Ascending aorta (tissue), 2 donors: ENCODE measurements around the gene KRT36. TPM values are rescaled to one million over a fixed set of nuclear protein-coding genes. Genes with fewer than 3 reads are reported as not detected.

Experiments
- DNase-seq, 2 donors: peaks; one replicate each; pipeline ENCODE4 v3.0.0-alpha.2; 2019; ENCODE audit warnings: low spot score in 2 of 2
- H3K27ac ChIP-seq, 2 donors: fragments of 200-600 bp; sonication (generic); one replicate each; pipeline ENCODE4 v1.5.1; 2016 to 2017; ENCODE audit warnings: mild to moderate bottlenecking in 1 of 2
- H3K27me3 ChIP-seq: fragments of 200-600 bp; sonication (generic); one replicate; pipeline ENCODE4 v1.5.1; 2017
- H3K36me3 ChIP-seq, 2 donors: fragments of 200-600 bp; sonication (generic); one replicate each; pipeline ENCODE4 v1.5.1; 2016
- H3K4me1 ChIP-seq, 2 donors: fragments of 200-600 bp; sonication (generic); one replicate each; pipeline ENCODE4 v1.5.1; 2016 to 2017; ENCODE audit warnings: mild to moderate bottlenecking in 1 of 2
- H3K4me3 ChIP-seq, 2 donors: fragments of 200-600 bp; sonication (generic); one replicate each; pipeline ENCODE4 v1.5.1; 2016 to 2017; ENCODE audit warnings: mild to moderate bottlenecking in 1 of 2
- H3K9me3 ChIP-seq, 2 donors: fragments of 200-600 bp; sonication (generic); one replicate each; pipeline ENCODE4 v1.5.1; 2016
- CTCF ChIP-seq, 3 experiments: fragments of 200-600 bp in 2 of 3; fragments of 450-650 bp in 1 of 3; sonication (generic) in 2 of 3; IDR thresholded peaks; one replicate each; pipeline ENCODE4 v1.5.1; 2016 to 2019; ENCODE audit warnings: antibody characterized with exemption in 3 of 3, mild to moderate bottlenecking in 1 of 3, moderate library complexity in 1 of 3
- intact Hi-C: fragments of 100-400 bp; cut with DNase I; formaldehyde crosslinking; loops from one replicate; pipeline ENCODE4 v1.15.1; 2023
- total RNA-seq: library from RNA; depleted of rRNA; stranded (reverse); fragments of >200 nt; gene quantifications from one replicate; pipeline ENCODE4 v1.1.0, GENCODE V29; 2016

The KRT36 gene
- total RNA-seq, 1 donor from 2014 or later, result not detected

- Histone ChIP-seq H3K9me3 (no peaks in the 10 kb centered on the region), H3K4me3 (no peak overlapping the region), H3K4me1 (no peaks in the 10 kb centered on the region), H3K27me3 (no peaks in the 10 kb centered on the region), H3K27ac (no peak overlapping the region), H3K36me3 (no peaks in the 10 kb centered on the region)
- intact Hi-C loops, result no loop called here
- TF ChIP-seq CTCF (IDR thresholded peaks at IDR 0.05), result no peak
- no peak for DNase-seq
Observed at GRCh38 chr17:41510251-41511065, 20.7 kb upstream of the KRT36 start.

GRCh38 chr17:41507315-41507880 is 17.7 kb upstream of the KRT36 start:
- no peak for TF ChIP-seq CTCF (IDR thresholded peaks at IDR 0.05)
- Histone ChIP-seq H3K9me3 (no peaks in the 10 kb centered on the region), H3K36me3 (no peaks in the 10 kb centered on the region), H3K4me3 (no peak overlapping the region), H3K27ac (no peak overlapping the region), H3K27me3 (no peaks in the 10 kb centered on the region), H3K4me1 (no peaks in the 10 kb centered on the region)
- DNase-seq, result no peak
- intact Hi-C loops, result no loop called here

- intact Hi-C loops, result no loop called here
- Histone ChIP-seq H3K36me3 (no peaks in the 10 kb centered on the region), H3K4me1 (no peaks in the 10 kb centered on the region)
Observed at GRCh38 chr17:41505809-41506767, 16.4 kb upstream of the KRT36 start.

GRCh38 chr17:41505007-41505808 is 15.5 kb upstream of the KRT36 start, which contains the start of gene KRT13:
Gene KRT13 (minus strand): TSS chr17:41505612. CDS start chr17:41505550, 62 bp downstream.
- Histone ChIP-seq H3K36me3 (no peaks in the 10 kb centered on the region), H3K4me1 (no peaks in the 10 kb centered on the region), H3K27me3 (no peaks in the 10 kb centered on the region), H3K27ac (no peak within 1 kb of the TSS), H3K4me3 (no peak within 1 kb of the TSS), H3K9me3 (no peaks in the 10 kb centered on the region)
- intact Hi-C loops, result no loop called here
- DNase-seq, result no peak
- no peak for TF ChIP-seq CTCF (IDR thresholded peaks at IDR 0.05)

More at GRCh38 chr17:41505809-41506767, 16.4 kb upstream of the KRT36 start:
- Histone ChIP-seq H3K4me3 (no peak overlapping the region), H3K27ac (no peak overlapping the region), H3K27me3 (no peaks in the 10 kb centered on the region), H3K9me3 (no peaks in the 10 kb centered on the region)
- no peak for DNase-seq
- no peak for TF ChIP-seq CTCF (IDR thresholded peaks at IDR 0.05)
